GM23248 (cell line): ENCODE measurements around the gene CPB1. TPM values are rescaled to one million over a fixed set of nuclear protein-coding genes. Genes with fewer than 3 reads are reported as not detected.
A peak's percentile ranks its signal among the peaks of the same experiment; 100 is the strongest.

Experiments
- DNase-seq: peaks from one replicate; pipeline ENCODE4 v3.0.0-alpha.2; 2015
- H2AFZ ChIP-seq: fragments of 200-600 bp; sonication (generic); 2 replicates; pipeline ENCODE4 v1.6.1; 2016; ENCODE audit warnings: antibody characterized with exemption
- H3F3A ChIP-seq: fragments of 200-600 bp; sonication (generic); 2 replicates; pipeline ENCODE4 v1.6.1; 2016; ENCODE audit warnings: mild to moderate bottlenecking, antibody characterized with exemption, mixed run types; ENCODE audit not compliant: insufficient read depth
- H3K27ac ChIP-seq: fragments of 200-600 bp; sonication (generic); 2 replicates; pipeline ENCODE4 v1.5.1; 2016; ENCODE audit warnings: mild to moderate bottlenecking
- H3K27me3 ChIP-seq: fragments of 200-600 bp; sonication (generic); replicated peaks from 2 replicates; pipeline ENCODE4 v1.6.1; 2016; ENCODE audit warnings: mild to moderate bottlenecking; ENCODE audit not compliant: insufficient read depth
- H3K36me3 ChIP-seq: fragments of 200-600 bp; sonication (generic); 2 replicates; pipeline ENCODE4 v1.6.1; 2016; ENCODE audit warnings: low read depth, mild to moderate bottlenecking
- H3K4me1 ChIP-seq: fragments of 200-600 bp; sonication (generic); 2 replicates; pipeline ENCODE4 v1.6.1; 2016; ENCODE audit warnings: mild to moderate bottlenecking; ENCODE audit not compliant: insufficient read depth
- H3K4me2 ChIP-seq: fragments of 200-600 bp; sonication (generic); one replicate; pipeline ENCODE4 v1.6.1; 2016; ENCODE audit warnings: mild to moderate bottlenecking; ENCODE audit not compliant: unreplicated experiment
- H3K4me3 ChIP-seq: fragments of 200-600 bp; sonication (generic); 2 replicates; pipeline ENCODE4 v1.5.1; 2016; ENCODE audit warnings: mild to moderate bottlenecking
- H3K79me2 ChIP-seq: fragments of 200-600 bp; sonication (generic); 2 replicates; pipeline ENCODE4 v1.6.1; 2016; ENCODE audit warnings: mild to moderate bottlenecking; ENCODE audit not compliant: insufficient read depth
- H3K9ac ChIP-seq: fragments of 200-600 bp; sonication (generic); 2 replicates; pipeline ENCODE4 v1.6.1; 2016; ENCODE audit warnings: mild to moderate bottlenecking
- H3K9me2 ChIP-seq: fragments of 200-600 bp; sonication (generic); 2 replicates; pipeline ENCODE4 v1.6.1; 2016; ENCODE audit warnings: mixed run types, mild to moderate bottlenecking, moderate library complexity; ENCODE audit not compliant: insufficient read depth
- H3K9me3 ChIP-seq: fragments of 200-600 bp; sonication (generic); one replicate; pipeline ENCODE4 v1.6.1; 2017; ENCODE audit warnings: low read depth
- H4K20me1 ChIP-seq: fragments of 200-600 bp; sonication (generic); 2 replicates; pipeline ENCODE4 v1.6.0; 2016; ENCODE audit not compliant: insufficient read depth
- EZH2 ChIP-seq: fragments of 200-600 bp; sonication (generic); IDR thresholded peaks from 2 replicates; pipeline ENCODE4 v1.6.1; 2018; ENCODE audit warnings: antibody characterized with exemption, mild to moderate bottlenecking; ENCODE audit not compliant: insufficient read depth, poor library complexity, severe bottlenecking
- EZH2phosphoT487 ChIP-seq: fragments of 200-600 bp; sonication (generic); IDR thresholded peaks from 2 replicates; pipeline ENCODE4 v1.6.1; 2018; ENCODE audit warnings: antibody characterized with exemption, moderate library complexity, mild to moderate bottlenecking, low read depth; ENCODE audit not compliant: insufficient read depth
- WGBS, 2 experiments: methylation state at CpG; one replicate each; pipeline ENCODE4 v1.1.6; 2015 to 2017; ENCODE audit warnings: low lambda C conversion rate in 2 of 2, low coverage in 1 of 2; ENCODE audit errors: missing lambda C conversion rate in 2 of 2; 5-methylcytosine and 5-hydroxymethylcytosine counted together
- in situ Hi-C: fragments of 300-500 bp; cut with MboI; formaldehyde crosslinking; loops from 2 replicates; pipeline ENCODE4 v1.15.0; 2020
- polyA plus RNA-seq: library from polyadenylated mRNA; unstranded; fragments of >200 nt; fragmentation: Nextera tagmentation; extraction: Ambion mirVana; gene quantifications from 2 replicates; pipeline ENCODE4 v1.2.1, GENCODE V29; 2016
- total RNA-seq: library from RNA; depleted of rRNA; stranded (reverse); fragments of >200 nt; shearing (Covaris generic); gene quantifications from 2 replicates; pipeline ENCODE4 v1.2.3, GENCODE V29; 2014

Gene CPB1
- total and polyA plus RNA-seq, 2 experiments from 2014 or later, result not detected

GRCh38 chr3:148878095-148878494 lies 50.5 kb downstream of the CPB1 start:
- TF ChIP-seq EZH2phosphoT487 (no peak), EZH2 (no peak)
- Histone ChIP-seq H3K27ac (no peak overlapping the region), H3K79me2 (no peaks in the 10 kb centered on the region), H3K4me2 (no peak overlapping the region), H4K20me1 (no peaks in the 10 kb centered on the region), H3K9me3 (no peaks in the 10 kb centered on the region), H3K27me3 (no peaks in the 10 kb centered on the region), H3F3A (no peaks in the 10 kb centered on the region), H3K9ac (no peak overlapping the region), H3K36me3 (no peaks in the 10 kb centered on the region), H3K9me2 (no peaks in the 10 kb centered on the region), H3K4me3 (no peak overlapping the region), H3K4me1 (peaks cover 20% of the 10 kb centered on the region), H2AFZ (no peak overlapping the region)
- in situ Hi-C loops, result no loop called here
- no peak for DNase-seq

DNA sequence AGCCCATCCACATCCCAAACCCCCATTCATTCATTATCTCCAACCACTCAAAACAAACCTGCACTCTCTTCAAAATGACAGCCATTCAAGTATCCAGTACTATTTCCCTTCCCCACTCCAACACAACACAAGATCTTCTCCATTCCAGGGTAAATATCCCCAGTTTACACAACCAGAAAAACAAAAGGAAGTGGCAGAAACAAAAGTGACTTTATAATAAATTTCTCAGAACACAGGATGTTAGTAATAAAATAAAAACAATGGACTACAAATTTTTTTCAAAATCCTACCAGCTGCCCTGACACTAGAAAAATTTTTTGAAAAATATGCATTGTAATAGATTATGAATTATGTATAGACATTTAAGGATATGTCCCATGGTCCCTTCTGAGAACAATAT lies 51.6 kb downstream of the CPB1 start:
- Histone ChIP-seq H3K9me2 (no peaks in the 10 kb centered on the region), H3K4me3 (no peak overlapping the region), H3K9ac (no peak overlapping the region), H3K79me2 (no peaks in the 10 kb centered on the region), H3K36me3 (no peaks in the 10 kb centered on the region), H3K9me3 (no peaks in the 10 kb centered on the region), H3K27ac (no peak overlapping the region), H3K4me2 (no peak overlapping the region), H3K4me1 (peaks cover 20% of the 10 kb centered on the region), H4K20me1 (no peaks in the 10 kb centered on the region), H3K27me3 (no peaks in the 10 kb centered on the region), H3F3A (no peaks in the 10 kb centered on the region), H2AFZ (no peak overlapping the region)
- TF ChIP-seq EZH2phosphoT487 (no peak), EZH2 (no peak)
- no peak for DNase-seq
- in situ Hi-C loops, result no loop called here

DNA sequence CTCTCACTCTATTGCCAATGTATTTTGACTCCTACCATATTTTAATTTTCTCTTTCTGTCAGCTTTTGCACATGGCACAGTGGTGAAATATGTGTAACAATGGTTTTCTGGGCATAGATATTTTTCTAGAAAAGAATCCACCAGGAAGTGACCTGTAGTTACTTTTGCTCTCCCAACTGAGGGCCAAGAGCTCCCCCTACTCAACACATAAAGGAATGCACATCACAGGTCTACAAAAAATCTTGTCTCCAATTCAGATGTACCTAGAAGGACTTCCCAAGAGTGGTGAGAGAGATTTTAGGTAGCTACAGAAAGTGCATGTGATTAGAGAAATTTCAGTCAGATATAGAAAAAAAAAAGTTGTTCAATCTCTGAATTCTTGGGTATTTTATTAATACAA lies 53.1 kb downstream of the CPB1 start:
- Histone ChIP-seq H3K4me2 (no peak overlapping the region), H3K27ac (no peak overlapping the region), H2AFZ (no peak overlapping the region), H4K20me1 (no peaks in the 10 kb centered on the region), H3K9me3 (no peaks in the 10 kb centered on the region), H3K4me1 (peaks cover 20% of the 10 kb centered on the region), H3K4me3 (no peak overlapping the region), H3K36me3 (no peaks in the 10 kb centered on the region), H3K79me2 (no peaks in the 10 kb centered on the region), H3F3A (no peaks in the 10 kb centered on the region), H3K9me2 (no peaks in the 10 kb centered on the region), H3K27me3 (no peaks in the 10 kb centered on the region), H3K9ac (no peak overlapping the region)
- in situ Hi-C loops, result no loop called here
- TF ChIP-seq EZH2 (no peak), EZH2phosphoT487 (no peak)
- no peak for DNase-seq

GRCh38 chr3:148881286-148881685 lies 53.7 kb downstream of the CPB1 start:
- H3K9me3 ChIP-seq, result no peaks in the 10 kb centered on the region
- TF ChIP-seq EZH2phosphoT487, result no peak
- no peak for TF ChIP-seq EZH2
- no peak overlapping the region for H3K4me3 ChIP-seq
- peak overlapping the region; percentile 19 for H3K4me2 ChIP-seq
- H4K20me1 ChIP-seq, result no peaks in the 10 kb centered on the region
- no peaks in the 10 kb centered on the region for H3F3A ChIP-seq
- H3K27me3 ChIP-seq, result no peaks in the 10 kb centered on the region
- DNase-seq, result peak; percentile 44
- H3K79me2 ChIP-seq, result no peaks in the 10 kb centered on the region
- no peaks in the 10 kb centered on the region for H3K9me2 ChIP-seq
- H3K9ac ChIP-seq, result no peak overlapping the region
- WGBS, 2 experiments, result 68 to 77% methylated on average over 2 of the region's 2 CpGs
- H3K36me3 ChIP-seq, result no peaks in the 10 kb centered on the region
- H3K27ac ChIP-seq, result 0 out of 2 replicates have a peak overlapping the region, but pooled peaks have one; percentile 18
- H3K4me1 ChIP-seq, result peaks cover 20% of the 10 kb centered on the region
- no peak overlapping the region for H2AFZ ChIP-seq
- in situ Hi-C loops, result no loop called here

DNA sequence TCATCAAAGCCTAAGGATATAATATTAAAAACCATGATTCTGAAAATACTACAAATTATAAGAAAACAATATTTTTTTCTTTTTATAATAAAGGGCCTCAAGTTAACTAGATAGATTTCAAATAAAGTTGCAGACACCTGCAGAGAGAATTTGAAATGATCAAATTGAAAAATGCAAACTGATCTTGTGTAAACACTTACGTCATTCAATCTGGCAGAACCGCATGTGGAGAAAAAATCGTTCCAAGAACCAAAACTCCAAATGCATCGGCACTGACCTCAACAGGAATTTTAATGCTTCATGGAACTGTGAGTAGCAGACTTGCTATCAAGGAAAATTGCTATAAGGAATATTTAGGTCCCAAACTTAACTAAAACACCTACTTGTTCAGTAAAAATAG lies 54.7 kb downstream of the CPB1 start:
- 13 to 21% methylated on average over 4 of the region's 4 CpGs for WGBS, 2 experiments
- Histone ChIP-seq H3K4me1 (peaks cover 20% of the 10 kb centered on the region), H3K79me2 (no peaks in the 10 kb centered on the region), H3K9me3 (no peaks in the 10 kb centered on the region), H3K4me2 (no peak overlapping the region), H4K20me1 (no peaks in the 10 kb centered on the region), H3K36me3 (no peaks in the 10 kb centered on the region), H2AFZ (no peak overlapping the region), H3K9ac (no peak overlapping the region), H3K9me2 (no peaks in the 10 kb centered on the region), H3K27me3 (no peaks in the 10 kb centered on the region), H3K27ac (no peak overlapping the region), H3K4me3 (no peak overlapping the region), H3F3A (no peaks in the 10 kb centered on the region)
- TF ChIP-seq EZH2phosphoT487 (no peak), EZH2 (no peak)
- peak; percentile 59 for DNase-seq
- in situ Hi-C loops, result no loop called here
